ENCODE results near the gene PAK5.

The PAK5 gene

GRCh38 chr20:9517297-9518162 lies 321.3 kb downstream of the PAK5 start:
- no peak for DNase-seq (ENCODE audit: low read depth)

- DNase-seq (ENCODE audit: low read depth), result no peak
Measured at GRCh38 chr20:9516234-9516871, 322.5 kb downstream of the PAK5 start.

- DNase-seq (ENCODE audit: low read depth), result no peak
Measured at GRCh38 chr20:9515741-9516233, 323.1 kb downstream of the PAK5 start.

DNA sequence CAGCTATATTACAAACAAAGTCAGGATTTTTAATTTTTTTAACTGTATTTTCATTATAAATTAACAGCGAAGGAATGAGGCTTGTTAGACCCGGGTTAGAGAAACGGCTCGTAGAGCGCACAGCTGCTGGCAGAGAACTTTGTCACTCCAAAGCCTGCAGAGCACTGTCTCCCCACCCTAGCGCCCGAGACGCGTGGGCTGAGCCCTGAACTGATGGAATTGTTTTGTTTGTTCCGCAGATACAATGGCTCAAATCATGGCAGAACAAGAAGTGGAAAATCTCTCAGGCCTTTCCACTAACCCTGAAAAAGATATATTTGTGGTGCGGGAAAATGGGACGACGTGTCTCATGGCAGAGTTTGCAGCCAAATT lies 323.7 kb downstream of the PAK5 start:
- no peak for DNase-seq (ENCODE audit: low read depth)

GRCh38 chr20:9514461-9515213 lies 324.2 kb downstream of the PAK5 start, which contains the start of gene LAMP5:
TSS of gene LAMP5 (plus strand) at chr20:9514590. CDS start at chr20:9514853, 263 bp downstream.
- DNase-seq (ENCODE audit: low read depth), result no peak

GRCh38 chr20:9514072-9514460 lies 324.8 kb downstream of the PAK5 start:
- no peak for DNase-seq (ENCODE audit: low read depth)

- no peak for DNase-seq (ENCODE audit: low read depth)
Measured at GRCh38 chr20:9510911-9511310, 328.0 kb downstream of the PAK5 start.

- DNase-seq (ENCODE audit: low read depth), result no peak
Measured at GRCh38 chr20:9509246-9509645, 329.6 kb downstream of the PAK5 start.

DNA sequence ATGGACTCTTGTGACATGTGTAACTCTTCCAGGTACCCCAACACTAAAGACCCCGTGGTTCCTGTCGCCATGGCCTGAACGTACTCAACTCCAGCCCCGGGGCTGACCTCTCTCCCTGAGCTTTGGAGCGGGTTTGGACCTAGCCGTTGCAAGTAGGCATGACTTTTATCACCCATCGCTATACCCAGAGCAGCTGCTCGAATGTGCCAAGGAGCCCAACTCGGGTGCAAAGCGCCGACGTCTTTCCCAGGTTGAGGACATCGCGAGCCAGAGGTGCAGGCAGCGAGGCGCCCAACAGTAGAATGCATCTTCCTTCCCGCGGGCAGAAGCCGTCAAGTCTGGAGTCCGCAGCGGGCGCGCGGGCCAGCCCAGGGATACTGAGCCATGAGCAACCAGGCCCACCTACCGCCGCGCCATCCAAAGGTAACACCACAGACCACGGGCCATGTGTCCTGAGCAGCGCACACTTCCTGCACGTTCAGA lies 330.1 kb downstream of the PAK5 start:
- DNase-seq (ENCODE audit: low read depth), result no peak

- no peak for DNase-seq (ENCODE audit: low read depth)
Measured at GRCh38 chr20:9508240-9508661, 330.6 kb downstream of the PAK5 start.

DNA sequence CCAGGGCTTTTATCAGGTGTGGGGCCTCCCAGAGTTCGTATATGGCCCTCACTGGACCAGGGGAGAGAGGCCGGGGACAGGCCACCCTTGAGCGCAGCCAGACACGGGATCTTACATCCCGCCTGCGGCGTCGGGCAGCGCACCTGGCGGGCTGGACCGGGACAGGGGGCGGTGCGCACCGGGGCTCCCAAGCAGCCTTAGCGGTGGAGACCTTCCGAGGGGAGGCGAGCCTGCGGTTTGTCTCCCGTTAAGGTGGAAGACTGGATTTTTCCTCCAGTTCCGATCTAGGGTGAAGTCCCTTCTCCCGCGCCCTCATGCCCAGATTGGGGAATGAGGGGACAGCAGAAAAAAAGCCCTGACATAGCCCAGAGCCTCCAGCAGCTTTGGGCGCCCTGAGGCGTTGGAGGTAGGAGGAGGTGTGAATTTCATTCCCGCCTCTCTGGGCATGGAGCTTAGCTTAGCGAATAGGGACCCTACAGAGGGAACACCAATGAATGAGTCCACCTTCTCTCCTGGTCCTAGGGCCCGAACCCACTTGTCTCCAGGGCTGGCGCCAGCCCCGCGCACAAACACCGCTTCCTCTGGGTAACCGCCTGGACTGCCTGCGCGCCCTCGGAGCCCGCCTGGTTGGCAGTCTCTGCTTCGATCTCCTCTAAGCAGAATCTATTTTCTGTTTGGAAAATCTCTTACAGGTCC lies 331.2 kb downstream of the PAK5 start:
- no peak for DNase-seq (ENCODE audit: low read depth)

- DNase-seq (ENCODE audit: low read depth), result no peak
Measured at GRCh38 chr20:9506964-9507369, 331.9 kb downstream of the PAK5 start.

DNA sequence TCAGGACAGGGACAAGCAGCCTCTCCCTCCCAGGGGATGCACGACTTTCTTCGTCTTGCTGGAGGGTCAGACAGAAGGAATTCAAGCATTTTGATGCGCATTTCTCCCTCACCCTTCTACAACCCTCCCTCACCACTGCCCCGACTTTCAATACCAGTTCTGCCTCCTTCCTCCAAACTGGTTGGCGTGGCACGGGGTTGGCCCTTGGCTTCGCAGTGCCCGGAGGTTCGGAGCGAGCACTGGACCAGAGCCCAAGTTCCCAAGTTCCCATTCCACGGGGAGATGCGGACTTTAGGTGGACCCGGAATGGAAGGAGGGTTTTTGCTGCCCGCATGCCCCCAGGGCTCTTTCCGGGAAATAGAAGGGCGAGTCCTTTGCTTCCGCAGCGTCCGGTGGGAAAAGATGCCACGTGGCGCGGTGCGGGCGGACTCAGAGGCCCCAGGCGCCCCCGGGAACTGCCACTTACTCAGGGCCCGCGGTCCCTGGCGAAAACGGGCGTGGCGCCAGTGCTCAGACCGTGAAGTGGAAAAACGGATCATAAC lies 332.5 kb downstream of the PAK5 start:
- DNase-seq (ENCODE audit: low read depth), result no peak

- no peak for DNase-seq (ENCODE audit: low read depth)
Measured at GRCh38 chr20:9503526-9504245, 335.2 kb downstream of the PAK5 start.

DNA sequence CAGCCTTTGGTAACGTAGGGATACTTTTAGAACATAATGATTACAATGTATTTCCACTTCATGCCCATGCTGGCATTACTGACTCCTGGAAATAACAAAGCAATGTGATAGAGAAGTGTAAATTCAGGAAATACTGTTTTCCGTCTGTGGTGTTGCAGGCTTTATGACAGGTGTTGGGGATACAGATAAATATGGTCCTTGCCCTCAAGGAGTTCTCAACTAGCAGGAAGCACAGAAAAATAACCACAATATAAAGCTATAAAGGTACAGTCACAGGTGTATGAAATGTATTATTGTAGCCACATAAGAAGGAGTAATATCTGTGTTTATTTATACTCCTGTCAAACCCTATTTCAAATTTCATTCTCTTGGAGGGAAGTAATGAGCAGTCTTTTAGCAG lies 337.4 kb downstream of the PAK5 start:
- DNase-seq (ENCODE audit: low read depth), result no peak

DNA sequence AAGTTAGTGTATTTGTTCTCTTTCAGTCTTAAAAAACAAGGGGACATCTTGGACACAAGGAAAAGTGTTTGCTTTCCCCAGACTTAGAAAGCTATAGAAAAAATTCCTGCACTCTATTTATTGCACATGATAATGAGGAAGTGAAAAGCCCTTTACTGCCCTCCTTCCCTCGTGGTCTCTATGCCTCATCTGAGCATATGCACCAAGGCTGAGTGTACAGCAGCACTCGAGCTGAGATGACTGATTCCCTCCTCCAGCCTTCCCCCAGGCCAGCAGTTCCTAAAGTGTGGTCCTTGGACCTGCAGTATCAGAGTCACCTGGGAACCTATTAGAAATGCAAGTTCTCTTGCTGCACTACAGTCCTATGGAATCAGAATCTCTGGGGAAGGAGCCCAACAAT lies 338.8 kb downstream of the PAK5 start:
- DNase-seq (ENCODE audit: low read depth), result no peak

GRCh38 chr20:9499126-9499899 lies 339.6 kb downstream of the PAK5 start:
- DNase-seq (ENCODE audit: low read depth), result no peak

- no peak for DNase-seq (ENCODE audit: low read depth)
Measured at GRCh38 chr20:9498322-9498721, 340.6 kb downstream of the PAK5 start.

GRCh38 chr20:9496155-9496554 lies 342.7 kb downstream of the PAK5 start:
- no peak for DNase-seq (ENCODE audit: low read depth)

DNA sequence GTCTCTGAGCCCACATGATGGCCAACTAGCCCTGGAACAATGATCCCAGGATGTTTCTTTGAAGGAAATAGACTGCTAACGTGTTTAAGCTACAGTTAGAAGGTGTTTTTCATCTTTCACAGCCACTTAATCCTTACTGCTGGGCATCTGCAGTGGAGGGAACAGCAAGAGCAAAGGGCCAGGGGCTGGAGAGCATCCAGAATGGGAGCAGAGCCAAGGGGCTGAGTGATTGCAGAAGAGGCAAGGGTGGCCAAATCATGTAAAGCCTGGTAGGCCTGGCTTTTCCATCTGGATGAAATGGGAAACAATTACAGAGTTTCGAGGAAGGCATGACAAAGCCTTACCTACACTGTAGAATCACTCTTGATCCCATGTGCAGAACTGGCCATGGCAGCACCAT lies 343.2 kb downstream of the PAK5 start:
- no peak for DNase-seq (ENCODE audit: low read depth)

Measured in non-pigmented ciliary epithelial cell (primary cell).